ENCODE results near the gene TPRA1. TPM values are rescaled to one million over a fixed set of nuclear protein-coding genes. Genes with fewer than 3 reads are reported as not detected.

Gene TPRA1
- total RNA-seq, 1 donor, result 30.4 TPM

GRCh38 chr3:127545711-127546457, 44.6 kb downstream of the TPRA1 start:
- peak; percentile 68 for DNase-seq (ENCODE audit: insufficient read length, low spot score, missing footprints)
- Histone ChIP-seq H4K20me1 (ENCODE audit: insufficient read depth, low read length) (no peaks in the 10 kb centered on the region), H3K79me2 (ENCODE audit: insufficient read depth, low read length) (no peaks in the 10 kb centered on the region), H3K4me1 (ENCODE audit: insufficient read depth, low read length) (peaks cover 5% of the 10 kb centered on the region), H3K9me3 (ENCODE audit: low read depth, low read length) (no peaks in the 10 kb centered on the region), H2AFZ (ENCODE audit: low read length) (no peak overlapping the region), H3K27ac (ENCODE audit: low read depth, low read length) (no peak overlapping the region), H3K36me3 (ENCODE audit: insufficient read depth, low read length) (no peaks in the 10 kb centered on the region), H3K27me3 (ENCODE audit: insufficient read depth, low read length) (peaks cover 19% of the 10 kb centered on the region), H3K4me3 (ENCODE audit: insufficient read depth, low read length) (no peak overlapping the region), H3K4me2 (ENCODE audit: insufficient read depth, low read length) (no peak overlapping the region)
- no peak for TF ChIP-seq CTCF (IDR thresholded peaks at IDR 0.05; ENCODE audit: extremely low read depth, low read depth, low read length)

DNA sequence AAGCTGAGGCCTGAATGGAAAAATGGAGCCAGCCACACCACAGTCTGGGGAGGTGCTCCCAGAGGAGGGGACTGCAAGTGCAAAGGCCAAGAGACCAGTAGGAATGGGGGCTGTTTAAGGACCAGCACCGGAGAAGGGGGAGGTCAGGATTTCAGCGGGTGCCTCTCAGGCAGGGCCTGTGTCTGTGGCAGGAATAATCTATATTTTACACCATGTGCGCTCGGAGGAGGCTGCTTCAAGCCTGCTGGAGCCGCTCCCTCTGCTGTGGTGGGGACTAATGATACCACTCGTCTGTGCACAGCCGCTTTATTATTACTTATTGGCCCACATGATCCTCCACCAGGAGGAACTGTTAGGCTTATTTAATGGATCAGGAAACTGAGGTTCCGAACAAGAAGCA, 45.3 kb downstream of the TPRA1 start:
- DNase-seq (ENCODE audit: insufficient read length, low spot score, missing footprints), result no peak
- no peak overlapping the region for H2AFZ ChIP-seq (ENCODE audit: low read length)
- H4K20me1 ChIP-seq (ENCODE audit: insufficient read depth, low read length), result no peaks in the 10 kb centered on the region
- H3K27me3 ChIP-seq (ENCODE audit: insufficient read depth, low read length), result peaks cover 17% of the 10 kb centered on the region
- no peaks in the 10 kb centered on the region for H3K79me2 ChIP-seq (ENCODE audit: insufficient read depth, low read length)
- H3K4me1 ChIP-seq (ENCODE audit: insufficient read depth, low read length), result peaks cover 5% of the 10 kb centered on the region
- no peaks in the 10 kb centered on the region for H3K9me3 ChIP-seq (ENCODE audit: low read depth, low read length)
- H3K36me3 ChIP-seq (ENCODE audit: insufficient read depth, low read length), result no peaks in the 10 kb centered on the region
- TF ChIP-seq CTCF (IDR thresholded peaks at IDR 0.05; ENCODE audit: extremely low read depth, low read depth, low read length), result no peak
- H3K4me2 ChIP-seq (ENCODE audit: insufficient read depth, low read length), result no peak overlapping the region
- no peak overlapping the region for H3K4me3 ChIP-seq (ENCODE audit: insufficient read depth, low read length)
- no peak overlapping the region for H3K27ac ChIP-seq (ENCODE audit: low read depth, low read length)

- no peak for TF ChIP-seq CTCF (IDR thresholded peaks at IDR 0.05; ENCODE audit: extremely low read depth, low read depth, low read length)
- Histone ChIP-seq H3K27ac (ENCODE audit: low read depth, low read length) (no peak overlapping the region), H3K4me2 (ENCODE audit: insufficient read depth, low read length) (no peak overlapping the region), H3K9me3 (ENCODE audit: low read depth, low read length) (no peaks in the 10 kb centered on the region), H2AFZ (ENCODE audit: low read length) (no peak overlapping the region), H4K20me1 (ENCODE audit: insufficient read depth, low read length) (no peaks in the 10 kb centered on the region), H3K79me2 (ENCODE audit: insufficient read depth, low read length) (no peaks in the 10 kb centered on the region), H3K36me3 (ENCODE audit: insufficient read depth, low read length) (no peaks in the 10 kb centered on the region), H3K4me3 (ENCODE audit: insufficient read depth, low read length) (no peak overlapping the region), H3K4me1 (ENCODE audit: insufficient read depth, low read length) (peaks cover 5% of the 10 kb centered on the region), H3K27me3 (ENCODE audit: insufficient read depth, low read length) (peaks cover 12% of the 10 kb centered on the region)
- DNase-seq (ENCODE audit: insufficient read length, low spot score, missing footprints), result peak; percentile 48
These were observed 45.7 kb downstream of the TPRA1 start for GRCh38 chr3:127544803-127545201.

GRCh38 chr3:127544192-127544802, 46.2 kb downstream of the TPRA1 start:
- DNase-seq (ENCODE audit: insufficient read length, low spot score, missing footprints), result peak; percentile 99
- H2AFZ ChIP-seq (ENCODE audit: low read length), result no peak overlapping the region

More at GRCh38 chr3:127544192-127544802, 46.2 kb downstream of the TPRA1 start:
- Histone ChIP-seq H3K4me2 (ENCODE audit: insufficient read depth, low read length) (no peak overlapping the region), H3K79me2 (ENCODE audit: insufficient read depth, low read length) (no peaks in the 10 kb centered on the region), H3K4me3 (ENCODE audit: insufficient read depth, low read length) (no peak overlapping the region), H3K9me3 (ENCODE audit: low read depth, low read length) (no peaks in the 10 kb centered on the region), H3K27me3 (ENCODE audit: insufficient read depth, low read length) (peaks cover 12% of the 10 kb centered on the region), H3K36me3 (ENCODE audit: insufficient read depth, low read length) (no peaks in the 10 kb centered on the region), H4K20me1 (ENCODE audit: insufficient read depth, low read length) (no peaks in the 10 kb centered on the region), H3K4me1 (ENCODE audit: insufficient read depth, low read length) (peaks cover 5% of the 10 kb centered on the region), H3K27ac (ENCODE audit: low read depth, low read length) (no peak overlapping the region)
- peak; percentile 80 for TF ChIP-seq CTCF (IDR thresholded peaks at IDR 0.05; ENCODE audit: extremely low read depth, low read depth, low read length)
